Adrenal gland (tissue), 12 donors: ENCODE data around the gene SMIM29. TPM values are rescaled to one million over a fixed set of nuclear protein-coding genes. Genes with fewer than 3 reads are reported as not detected.

Source experiments
- DNase-seq, 7 donors: peaks; one replicate each; pipeline ENCODE4 v3.0.0-alpha.2; 2019 to 2020
- H3K27ac ChIP-seq, 5 donors: fragments of 200-600 bp; sonication (generic) in 4 of 5; 1 replicate in 3 of 5; 2 replicates in 2 of 5; pipeline versions ENCODE4 v1.5.1 to v1.8.0; 2016 to 2020; ENCODE audit warnings: mild to moderate bottlenecking in 1 of 5
- H3K27me3 ChIP-seq: fragments of 200-600 bp; 2 replicates; pipeline ENCODE4 v1.8.0; 2021
- H3K36me3 ChIP-seq, 2 donors: fragments of 200-600 bp; replicated peaks in 1 of 2; 1 replicate in 1 of 2; 2 replicates in 1 of 2; pipeline versions ENCODE4 v1.5.1 to v1.8.0; 2018 to 2022
- H3K4me1 ChIP-seq, 2 donors: fragments of 200-600 bp; replicated peaks in 1 of 2; 1 replicate in 1 of 2; 2 replicates in 1 of 2; pipeline versions ENCODE4 v1.5.1 to v1.8.0; 2018 to 2021
- H3K4me3 ChIP-seq, 4 donors: fragments of 200-600 bp; sonication (generic) in 3 of 4; one replicate each; pipeline ENCODE4 v1.5.1; 2016 to 2018
- H3K9me3 ChIP-seq, 3 donors: fragments of 200-600 bp; sonication (generic) in 1 of 3; replicated peaks in 1 of 3; 1 replicate in 2 of 3; 2 replicates in 1 of 3; pipeline versions ENCODE4 v1.5.1 to v1.8.0; 2016 to 2021
- POLR2A ChIP-seq, 2 donors: fragments of 450-650 bp; IDR thresholded peaks; one replicate each; pipeline ENCODE4 v1.6.1; 2017; ENCODE audit warnings: antibody characterized with exemption in 2 of 2, mild to moderate bottlenecking in 2 of 2, moderate library complexity in 1 of 2
- WGBS, 4 donors: extraction: QIAGEN DNeasy Blood & Tissue Kit in 2 of 4; methylation state at CpG; one replicate each; pipeline versions ENCODE4 v1.1.5 to v1.1.7; 2013 to 2017; 5-methylcytosine and 5-hydroxymethylcytosine counted together
- intact Hi-C, 2 donors: fragments of 100-400 bp; cut with DNase I; formaldehyde crosslinking; loops; one replicate each; pipeline versions ENCODE4 v1.14.1 to v1.15.0; 2022 to 2023
- polyA plus RNA-seq, 3 donors: library from polyadenylated mRNA; stranded (reverse); fragments of 200-250 nt in 2 of 3; fragments of 350-450 nt in 1 of 3; fragmentation: Illumina TruSeq in 1 of 3; extraction: RNeasy Lipid Tissue Mini Kit (QIAGEN cat#74804) in 1 of 3; gene quantifications; one replicate each; pipeline ENCODE4 v1.2.3, GENCODE V29; 2013 to 2014
- total RNA-seq, 9 donors: library from RNA; depleted of rRNA in 4 of 9; stranded (reverse); fragments of >200 nt in 4 of 9; fragments of 120-200 nt in 1 of 9; fragmentation: NEBNext Ultra II Directional in 1 of 9; extraction: Animal tissue kit (Norgen Biotek cat#: 25700) in 1 of 9; gene quantifications; one replicate each; pipeline versions ENCODE4 v1.1.0 to v1.2.4, GENCODE V29; 2013 to 2023
- TF ChIP-seq, protein P1 (sequence below), 6 experiments: fragments of 450-650 bp in 4 of 6; fragments of 200-600 bp in 2 of 6; sonication (generic) in 1 of 6; IDR thresholded peaks; 1 replicate in 5 of 6; 2 replicates in 1 of 6; pipeline versions ENCODE4 v1.5.1 to v1.8.0; 2016 to 2021; ENCODE audit warnings: antibody characterized with exemption in 6 of 6, mild to moderate bottlenecking in 2 of 6, moderate library complexity in 1 of 6
- donor health status: healthy with polysubstance abuse.
- donor health status: Bipolar disorder and iron deficiency.
- donor health status: DM: yes; HTN: yes; CAD: no.
- donor health status: DM: no; HTN: no; CAD: no.
- donor health status: DM: no; HTN: no; CAD: no.
- donor health status: DM: yes; HTN: yes; CAD: no.

The SMIM29 gene
- total and polyA plus RNA-seq, 12 donors: 9.7 to 122 (median 33.2) TPM

DNA sequence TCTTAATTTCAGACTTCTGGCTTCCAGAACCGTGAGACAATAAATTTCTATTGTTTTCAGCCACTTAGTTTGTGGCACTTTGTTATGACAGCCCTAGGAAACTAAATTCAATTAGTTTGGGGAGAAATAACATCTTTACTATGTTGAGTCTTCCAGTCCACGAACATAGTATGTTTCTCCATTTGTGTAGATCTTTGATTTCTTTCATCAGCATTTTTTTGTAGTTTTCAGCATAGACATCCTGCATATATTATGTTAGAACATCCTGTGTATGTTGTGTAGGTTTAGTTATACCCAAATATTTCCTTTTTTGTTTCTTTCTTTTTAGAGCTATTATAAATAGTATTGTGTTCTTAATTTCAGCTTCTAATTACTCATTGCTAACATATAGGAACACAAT lies 30.1 kb downstream of the SMIM29 start:
- no peak overlapping the region for H3K27ac ChIP-seq
- no peaks in the 10 kb centered on the region for H3K9me3 ChIP-seq
- WGBS, 4 donors: 68 to 81% (median 71%) methylated on average over 2 of the region's 2 CpGs
- no peaks in the 10 kb centered on the region for H3K27me3 ChIP-seq
- TF ChIP-seq POLR2A (IDR thresholded peaks at IDR 0.05): no peak
- TF ChIP-seq, protein P1, sequence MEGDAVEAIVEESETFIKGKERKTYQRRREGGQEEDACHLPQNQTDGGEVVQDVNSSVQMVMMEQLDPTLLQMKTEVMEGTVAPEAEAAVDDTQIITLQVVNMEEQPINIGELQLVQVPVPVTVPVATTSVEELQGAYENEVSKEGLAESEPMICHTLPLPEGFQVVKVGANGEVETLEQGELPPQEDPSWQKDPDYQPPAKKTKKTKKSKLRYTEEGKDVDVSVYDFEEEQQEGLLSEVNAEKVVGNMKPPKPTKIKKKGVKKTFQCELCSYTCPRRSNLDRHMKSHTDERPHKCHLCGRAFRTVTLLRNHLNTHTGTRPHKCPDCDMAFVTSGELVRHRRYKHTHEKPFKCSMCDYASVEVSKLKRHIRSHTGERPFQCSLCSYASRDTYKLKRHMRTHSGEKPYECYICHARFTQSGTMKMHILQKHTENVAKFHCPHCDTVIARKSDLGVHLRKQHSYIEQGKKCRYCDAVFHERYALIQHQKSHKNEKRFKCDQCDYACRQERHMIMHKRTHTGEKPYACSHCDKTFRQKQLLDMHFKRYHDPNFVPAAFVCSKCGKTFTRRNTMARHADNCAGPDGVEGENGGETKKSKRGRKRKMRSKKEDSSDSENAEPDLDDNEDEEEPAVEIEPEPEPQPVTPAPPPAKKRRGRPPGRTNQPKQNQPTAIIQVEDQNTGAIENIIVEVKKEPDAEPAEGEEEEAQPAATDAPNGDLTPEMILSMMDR (IDR thresholded peaks at IDR 0.05): no peak
- H3K4me3 ChIP-seq: no peak overlapping the region
- intact Hi-C loops: no loop called here
- peaks cover 6% of the 10 kb centered on the region in 2 donors for H3K4me1 ChIP-seq
- DNase-seq: no peak
- H3K36me3 ChIP-seq: no peaks in the 10 kb centered on the region

DNA sequence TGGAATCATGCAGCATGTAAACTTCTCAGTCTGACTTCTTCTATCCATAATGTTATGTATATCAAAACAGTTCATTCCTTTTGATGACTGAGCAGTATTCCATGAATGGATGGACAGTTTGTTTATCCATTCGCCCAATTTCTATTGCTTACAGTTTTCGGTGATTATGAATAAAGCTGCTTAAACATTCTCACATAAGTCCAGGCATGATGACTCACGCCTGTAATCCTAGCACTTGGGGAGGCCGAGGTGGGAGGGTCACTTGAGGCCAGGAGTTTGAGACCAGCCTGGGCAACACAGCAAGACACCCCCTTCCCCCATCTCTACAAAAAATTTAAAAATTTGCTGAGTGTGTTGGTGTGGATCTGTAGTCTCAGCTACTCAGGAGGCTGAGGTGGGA lies 35.0 kb downstream of the SMIM29 start:
- WGBS, 4 donors: 84 to 89% (median 87%) methylated on average over 4 of the region's 4 CpGs
- DNase-seq: no peak
- intact Hi-C loops: no loop called here

DNA sequence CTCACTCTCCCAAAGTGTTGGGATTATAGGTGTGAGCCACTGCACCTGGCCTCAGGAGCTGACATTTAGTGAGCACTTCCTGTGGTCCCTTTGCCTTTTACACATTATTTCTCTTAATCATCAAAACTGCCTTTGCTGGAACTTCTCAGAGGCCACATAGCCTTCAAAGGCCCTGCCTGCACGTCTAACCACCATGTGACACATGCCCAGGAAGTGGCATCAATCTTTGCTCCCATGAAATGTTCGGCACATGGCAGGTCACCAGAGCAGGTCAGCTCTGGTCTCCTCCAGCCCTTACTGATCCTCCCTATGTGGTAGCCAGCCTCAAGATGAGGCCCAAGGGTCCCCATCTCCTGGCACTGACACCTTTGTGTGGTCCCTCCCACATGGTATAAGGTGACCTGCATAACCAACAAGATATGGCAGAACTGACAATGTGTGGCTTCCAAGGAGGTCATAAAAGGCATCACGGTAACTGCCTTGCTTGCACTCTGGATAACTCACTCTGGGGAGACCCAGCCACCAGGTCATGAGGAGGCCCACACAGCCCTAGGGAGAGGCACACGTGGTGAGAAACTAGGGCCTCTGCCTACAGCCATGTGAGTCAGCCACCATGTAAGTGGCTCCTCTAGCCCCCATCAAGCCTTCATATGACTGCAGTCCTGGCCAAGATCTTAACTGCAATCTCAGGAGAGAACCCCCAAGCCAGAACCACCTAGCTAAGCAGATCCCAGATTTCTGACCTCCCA lies 40.9 kb downstream of the SMIM29 start:
- WGBS, 4 donors: 62 to 94% (median 81%) methylated on average over 2 to 4 of the region's 4 CpGs
- H3K27ac ChIP-seq: no peak overlapping the region
- intact Hi-C loops: no loop called here
- H3K4me1 ChIP-seq: no peaks in the 10 kb centered on the region
- no peak for TF ChIP-seq POLR2A (IDR thresholded peaks at IDR 0.05)
- TF ChIP-seq, protein P1 (IDR thresholded peaks at IDR 0.05): no peak
- H3K36me3 ChIP-seq: no peaks in the 10 kb centered on the region
- H3K4me3 ChIP-seq: no peak overlapping the region
- no peak for DNase-seq
- H3K27me3 ChIP-seq: no peaks in the 10 kb centered on the region
- H3K9me3 ChIP-seq: no peaks in the 10 kb centered on the region

More for the DNA sequence above, 35.0 kb downstream of the SMIM29 start:
- H3K27me3 ChIP-seq: no peaks in the 10 kb centered on the region
- TF ChIP-seq POLR2A (IDR thresholded peaks at IDR 0.05): no peak
- TF ChIP-seq, protein P1 (IDR thresholded peaks at IDR 0.05): no peak
- no peaks in the 10 kb centered on the region for H3K36me3 ChIP-seq
- H3K4me3 ChIP-seq: no peak overlapping the region
- H3K9me3 ChIP-seq: no peaks in the 10 kb centered on the region
- H3K27ac ChIP-seq: no peak overlapping the region
- H3K4me1 ChIP-seq: no peaks in the 10 kb centered on the region

DNA sequence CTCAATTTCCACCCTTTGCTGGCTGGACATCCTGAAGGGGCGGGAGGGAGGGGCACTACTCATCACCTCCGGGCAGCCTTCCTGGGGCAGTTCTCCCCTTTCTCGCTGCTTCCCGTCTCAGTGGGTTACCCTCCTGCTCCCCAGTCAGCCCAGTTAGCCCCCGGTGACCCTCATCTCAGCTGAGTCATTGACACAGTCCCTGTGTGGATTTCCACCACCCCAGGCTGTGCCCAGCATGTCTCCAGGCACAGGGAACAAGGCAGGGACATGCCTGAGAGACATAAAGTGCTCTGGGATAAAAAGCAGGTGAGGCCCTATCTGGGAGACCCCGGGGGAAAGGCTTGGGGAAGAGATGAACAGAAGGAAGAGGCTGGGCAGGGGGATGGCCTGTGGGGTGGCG lies 42.1 kb downstream of the SMIM29 start:
- intact Hi-C loops: no loop called here
- H3K4me3 ChIP-seq: no peak overlapping the region
- whole genome bisulfite sequencing, 4 donors: 70 to 82% (median 74%) methylated on average over 7 of the region's 7 CpGs
- H3K9me3 ChIP-seq: no peaks in the 10 kb centered on the region
- no peaks in the 10 kb centered on the region for H3K27me3 ChIP-seq
- H3K4me1 ChIP-seq: no peaks in the 10 kb centered on the region
- no peak for DNase-seq
- H3K36me3 ChIP-seq: no peaks in the 10 kb centered on the region
- no peak for TF ChIP-seq POLR2A (IDR thresholded peaks at IDR 0.05)
- TF ChIP-seq, protein P1 (IDR thresholded peaks at IDR 0.05): no peak
- no peak overlapping the region for H3K27ac ChIP-seq
